NCI-H146 treated with DMSO at 0.1 percent for 48 hours (cell line): ENCODE results near the gene CCDC159.
"Not testable (repeated sequence)": the region's sequence is repeated elsewhere in the genome, so short reads cannot be mapped to it uniquely, and the experiment has no call there.

Source experiments
- DNase-seq: peaks from one replicate; lab custom pipeline; 2025; ENCODE audit not compliant: unreplicated experiment; lab: John Stamatoyannopoulos, UW

CCDC159 gene

DNA sequence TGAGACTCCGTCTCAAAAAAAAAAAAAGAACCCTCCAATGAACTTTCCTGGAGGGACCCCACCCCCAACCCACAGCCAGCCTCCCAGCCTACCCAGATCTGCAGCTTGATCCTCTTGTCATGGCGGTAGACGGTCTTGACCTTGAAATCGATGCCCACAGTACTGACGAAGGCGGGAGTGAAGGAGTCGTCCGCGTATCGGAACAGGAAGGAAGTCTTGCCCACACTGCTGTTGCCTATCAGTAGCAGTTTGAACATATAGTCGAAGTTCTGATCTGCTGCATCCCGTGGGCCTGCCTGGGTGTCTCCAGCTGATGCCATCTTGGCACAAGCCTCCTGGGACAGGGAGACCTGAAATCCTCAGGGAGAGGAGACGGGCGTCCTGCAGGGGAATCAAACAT lies 9.2 kb upstream of the CCDC159 start:
- DNase-seq, result no peak

DNA sequence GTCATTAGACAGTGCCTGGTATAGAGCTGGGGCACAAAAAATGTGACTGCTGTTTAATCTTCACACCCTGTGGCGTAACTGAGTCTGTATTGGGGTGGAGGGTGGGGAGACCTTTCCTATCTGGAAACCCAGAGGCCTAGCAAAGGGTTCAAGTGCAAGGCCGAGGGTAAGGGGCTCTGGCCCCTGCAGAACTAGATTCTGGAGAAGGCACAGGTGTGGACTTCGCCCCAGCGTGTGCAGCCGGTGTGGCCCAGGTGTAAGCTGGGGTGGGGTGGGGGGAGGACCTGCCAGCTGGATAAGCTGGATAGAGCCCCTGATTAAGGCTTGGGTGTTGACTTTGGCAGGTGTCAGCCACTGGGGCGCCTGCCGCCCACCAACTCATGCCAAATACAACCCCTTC lies 8.2 kb upstream of the CCDC159 start:
- no peak for DNase-seq

DNA sequence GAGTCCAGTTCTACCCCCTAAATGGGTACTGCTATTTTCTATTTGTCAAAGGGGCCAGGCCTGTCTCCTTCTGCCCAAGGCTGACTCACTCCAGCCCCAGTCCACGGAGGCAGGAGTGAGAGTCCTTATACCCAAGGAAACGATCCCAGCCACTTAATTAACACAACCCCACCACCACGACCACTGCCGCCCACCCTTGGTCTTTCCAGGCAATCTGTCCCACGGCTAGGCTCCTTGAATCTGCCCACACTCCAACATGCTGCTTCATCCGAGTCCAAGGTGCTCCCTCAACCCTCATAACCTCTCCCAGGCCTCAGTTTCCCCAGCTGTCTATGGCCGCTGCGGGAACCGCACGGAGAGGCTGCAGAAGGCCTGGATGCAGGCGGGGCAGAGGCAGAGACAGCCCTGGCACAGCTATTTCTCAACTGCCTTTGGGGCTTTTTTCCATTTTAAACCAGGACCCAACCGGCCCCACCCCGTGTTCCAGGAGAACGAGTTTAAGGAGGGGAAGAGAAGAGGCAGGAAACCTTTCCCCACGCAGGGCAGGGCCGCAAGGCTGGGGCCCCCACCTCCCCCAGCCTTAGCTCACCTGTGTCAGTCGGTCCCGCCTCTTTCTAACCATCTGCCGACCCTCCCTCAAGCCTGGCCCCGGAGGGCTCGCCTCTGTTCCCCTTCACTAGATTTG lies 7.6 kb upstream of the CCDC159 start:
- DNase-seq, result no peak

- DNase-seq, result peak; percentile 93
Measured at GRCh38 chr19:11339254-11340098, 6.8 kb upstream of the CCDC159 start, which contains the start of gene RAB3D. Gene RAB3D (minus strand): TSS chr19:11339657. CDS start chr19:11337399, 2,258 bp downstream.

DNA sequence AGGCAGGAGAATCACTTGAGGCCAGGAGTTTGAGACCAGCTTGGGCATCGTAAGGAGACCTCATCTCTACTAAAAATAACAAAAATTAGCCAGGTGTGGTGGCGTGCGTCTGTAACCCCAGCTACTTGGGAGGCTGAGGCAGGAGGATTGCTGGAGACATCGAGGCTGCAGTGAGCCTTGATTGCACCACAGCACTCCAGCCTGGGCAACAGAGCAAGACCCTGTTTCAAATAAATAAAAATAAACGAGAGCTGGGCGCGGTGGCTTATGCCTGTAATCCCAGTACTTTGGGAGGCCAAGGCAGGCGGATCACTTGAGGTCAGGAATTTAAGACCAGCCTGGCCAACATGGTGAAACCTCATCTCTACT lies 6.2 kb upstream of the CCDC159 start:
- DNase-seq, result not testable (repeated sequence)

DNA sequence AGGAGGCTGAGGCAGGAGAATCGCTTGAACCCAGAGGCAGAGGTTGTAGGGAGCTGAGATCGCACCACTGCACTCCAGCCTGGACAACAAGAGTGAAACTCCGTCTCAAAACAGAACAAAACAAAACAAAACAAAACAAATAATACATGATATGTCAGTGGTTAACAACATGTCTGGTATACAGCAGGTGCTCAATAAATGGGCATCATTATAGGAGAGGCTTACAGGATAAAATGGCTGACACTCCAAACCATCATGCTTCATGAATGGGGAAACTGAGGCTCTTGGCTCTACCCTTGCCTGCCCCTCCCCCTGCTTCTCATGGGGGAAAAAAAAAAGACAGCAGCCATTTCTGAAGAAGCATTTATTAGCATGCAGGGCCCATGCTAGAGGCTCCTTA lies 3.9 kb upstream of the CCDC159 start:
- no peak for DNase-seq

DNA sequence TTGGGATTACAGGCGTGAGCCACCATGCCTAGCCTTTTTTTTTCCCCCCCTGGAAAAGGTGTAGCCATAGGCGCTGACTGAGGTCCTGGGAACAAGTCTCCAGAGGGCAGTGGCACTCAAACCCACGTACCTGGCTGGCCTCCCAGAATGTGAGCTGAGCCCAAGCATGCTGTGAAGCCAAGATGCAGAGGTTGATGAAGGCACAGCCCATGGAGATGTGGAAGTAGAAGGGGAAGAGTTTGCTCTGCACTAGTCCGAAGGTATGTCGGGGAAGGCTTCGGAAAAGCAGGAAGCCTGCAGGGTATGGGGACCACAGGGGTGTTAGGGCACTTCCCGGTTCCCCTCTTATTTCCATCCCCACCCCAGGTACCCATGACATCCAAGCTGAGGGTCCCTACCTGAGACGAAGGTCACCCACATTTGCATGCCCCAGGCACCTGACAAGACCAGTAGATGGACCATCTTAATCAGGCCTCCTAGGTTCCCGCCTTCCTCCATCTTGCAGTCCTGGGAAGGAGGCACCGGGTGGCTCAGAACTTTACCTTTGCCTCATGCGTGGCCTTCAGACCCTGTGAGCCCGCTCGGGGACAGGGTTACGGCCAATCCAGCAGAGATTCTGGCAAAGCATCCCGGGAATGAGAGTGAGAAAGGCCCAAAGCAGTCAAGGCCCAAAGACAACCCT lies 1.1 kb upstream of the CCDC159 start:
- no peak for DNase-seq

GRCh38 chr19:11347546-11348039 lies 1.3 kb downstream of the CCDC159 start:
- DNase-seq, result no peak

DNA sequence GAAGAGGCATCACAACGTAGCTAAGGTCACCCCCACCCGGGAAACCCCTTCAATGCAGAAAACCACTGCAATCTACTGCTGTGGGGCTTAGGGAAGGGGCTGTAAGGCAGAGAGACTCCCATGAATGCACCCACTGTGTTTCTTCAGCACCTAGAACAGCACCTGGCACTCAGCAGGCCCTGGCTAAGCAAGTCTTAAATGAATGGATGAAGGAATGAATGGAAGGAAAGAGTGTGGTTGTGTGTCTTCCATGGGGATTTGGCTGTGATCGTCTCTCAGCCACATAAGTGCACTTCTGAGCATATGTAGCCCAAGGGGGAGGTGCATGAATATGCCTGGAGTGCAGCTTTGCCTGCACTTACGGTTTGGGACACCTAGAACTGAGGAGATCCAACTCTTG lies 2.9 kb downstream of the CCDC159 start:
- DNase-seq, result no peak

- not testable (repeated sequence) for DNase-seq
Measured at GRCh38 chr19:11354102-11354501, 7.8 kb downstream of the CCDC159 start.

- DNase-seq, result peak; percentile 75
Measured at GRCh38 chr19:11355160-11356073, 9.1 kb downstream of the CCDC159 start, which contains the start of gene PLPPR2. Gene PLPPR2 (plus strand): TSS chr19:11355432. CDS start chr19:11357674, 2,242 bp downstream.

- no peak for DNase-seq
Measured at GRCh38 chr19:11356074-11356397, 9.7 kb downstream of the CCDC159 start.

GRCh38 chr19:11356676-11357550 lies 10.6 kb downstream of the CCDC159 start:
- DNase-seq, result no peak

GRCh38 chr19:11359421-11359820 lies 13.1 kb downstream of the CCDC159 start:
- no peak for DNase-seq

- no peak for DNase-seq
Measured at GRCh38 chr19:11361037-11361770, 14.9 kb downstream of the CCDC159 start.

GRCh38 chr19:11361771-11362731 lies 15.7 kb downstream of the CCDC159 start:
- no peak for DNase-seq

DNA sequence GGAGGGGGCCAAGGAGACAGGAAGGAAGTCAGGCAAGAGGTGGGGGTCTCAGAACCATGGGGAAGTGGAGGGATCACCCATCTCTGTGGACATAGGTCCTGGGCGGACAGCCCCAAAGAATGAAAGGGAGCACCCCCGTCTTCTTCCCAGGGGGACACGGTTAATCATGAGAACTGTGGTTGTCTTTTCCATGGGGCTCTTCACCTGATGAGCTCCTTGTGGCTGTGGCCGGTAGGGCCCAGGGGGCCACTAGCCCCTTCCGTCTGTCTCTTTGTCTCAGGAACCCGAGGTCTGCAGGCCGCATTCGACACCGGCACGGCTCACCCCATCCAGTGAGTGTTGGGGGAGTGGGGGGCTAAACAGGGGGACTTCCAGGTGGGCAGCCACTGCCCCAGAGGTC lies 17.6 kb downstream of the CCDC159 start:
- no peak for DNase-seq
